Measurements from ENCODE around the gene ADARB2. TPM values are rescaled to one million over a fixed set of nuclear protein-coding genes. Genes with fewer than 3 reads are reported as not detected.
"Not testable (repeated sequence)": the region's sequence is repeated elsewhere in the genome, so short reads cannot be mapped to it uniquely, and the experiment has no call there.

The ADARB2 gene
- total RNA-seq, 2 donors from 2014 or later: 1.1 to 1.8 TPM

DNA sequence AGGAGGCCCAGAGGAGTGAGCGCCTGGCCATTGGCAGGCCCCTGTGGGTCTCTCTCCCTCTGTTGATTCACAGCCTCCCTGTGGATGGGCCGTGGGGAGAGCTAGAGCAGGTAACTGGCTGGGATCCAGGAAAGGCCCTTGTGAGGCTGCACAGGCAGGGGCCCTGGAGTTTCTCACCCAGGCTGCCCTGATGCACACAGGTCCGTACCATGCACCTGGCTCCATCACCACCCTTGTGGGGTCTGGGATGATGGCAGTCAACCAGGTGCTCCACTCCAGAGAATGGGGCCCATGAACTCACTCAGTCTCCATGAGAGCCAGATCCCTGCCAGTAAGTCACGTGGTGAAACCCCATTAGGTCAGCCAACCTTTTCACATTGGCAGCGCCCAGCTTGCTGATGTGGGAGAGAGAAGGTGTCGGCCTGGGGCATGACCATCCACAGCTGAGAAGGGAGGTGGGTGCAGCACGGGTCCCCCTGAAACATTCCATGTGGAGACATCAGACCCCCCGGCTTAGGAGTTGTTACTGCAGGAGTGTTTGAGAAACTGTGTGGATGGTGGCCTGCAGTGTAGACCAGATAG, 320.8 kb downstream of the ADARB2 start:
- peaks cover 4% of the 10 kb centered on the region for H3K4me1 ChIP-seq (ENCODE audit: control insufficient read depth, insufficient read depth, low read length)
- H3K9me3 ChIP-seq (ENCODE audit: control insufficient read depth, low read length): no peaks in the 10 kb centered on the region
- Mint-ChIP-seq H3K4me3 (no peak overlapping the region), H3K27me3 (ENCODE audit: insufficient read depth) (peaks cover 3% of the 10 kb centered on the region), H3K9me3 (no peaks in the 10 kb centered on the region), H3K36me3 (ENCODE audit: low read depth) (no peaks in the 10 kb centered on the region), H3K27ac (no peak overlapping the region), H3K4me1 (peaks cover 6% of the 10 kb centered on the region)
- H3K27ac ChIP-seq (ENCODE audit: low read depth, low read length): no peak overlapping the region
- 87 to 100% methylated on average over 4 to 8 of the region's 8 CpGs for WGBS, 2 experiments (ENCODE audit: insufficient coverage in 1 of 2, insufficient read length in 1 of 2)
- DNase-seq: no peak
- H3K4me3 ChIP-seq (ENCODE audit: low read length): no peak overlapping the region
- H3K27me3 ChIP-seq (ENCODE audit: control insufficient read depth, insufficient read depth, low read length, poor library complexity, severe bottlenecking): peaks cover 6% of the 10 kb centered on the region
- TF ChIP-seq, protein P1, sequence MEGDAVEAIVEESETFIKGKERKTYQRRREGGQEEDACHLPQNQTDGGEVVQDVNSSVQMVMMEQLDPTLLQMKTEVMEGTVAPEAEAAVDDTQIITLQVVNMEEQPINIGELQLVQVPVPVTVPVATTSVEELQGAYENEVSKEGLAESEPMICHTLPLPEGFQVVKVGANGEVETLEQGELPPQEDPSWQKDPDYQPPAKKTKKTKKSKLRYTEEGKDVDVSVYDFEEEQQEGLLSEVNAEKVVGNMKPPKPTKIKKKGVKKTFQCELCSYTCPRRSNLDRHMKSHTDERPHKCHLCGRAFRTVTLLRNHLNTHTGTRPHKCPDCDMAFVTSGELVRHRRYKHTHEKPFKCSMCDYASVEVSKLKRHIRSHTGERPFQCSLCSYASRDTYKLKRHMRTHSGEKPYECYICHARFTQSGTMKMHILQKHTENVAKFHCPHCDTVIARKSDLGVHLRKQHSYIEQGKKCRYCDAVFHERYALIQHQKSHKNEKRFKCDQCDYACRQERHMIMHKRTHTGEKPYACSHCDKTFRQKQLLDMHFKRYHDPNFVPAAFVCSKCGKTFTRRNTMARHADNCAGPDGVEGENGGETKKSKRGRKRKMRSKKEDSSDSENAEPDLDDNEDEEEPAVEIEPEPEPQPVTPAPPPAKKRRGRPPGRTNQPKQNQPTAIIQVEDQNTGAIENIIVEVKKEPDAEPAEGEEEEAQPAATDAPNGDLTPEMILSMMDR (conservative IDR thresholded peaks at IDR 0.05): no peak
- no peaks in the 10 kb centered on the region for H3K36me3 ChIP-seq (ENCODE audit: control insufficient read depth, insufficient read depth, low read length)
- H3K9ac ChIP-seq (ENCODE audit: extremely low read depth, low read length, poor library complexity, severe bottlenecking): no peak overlapping the region

DNA sequence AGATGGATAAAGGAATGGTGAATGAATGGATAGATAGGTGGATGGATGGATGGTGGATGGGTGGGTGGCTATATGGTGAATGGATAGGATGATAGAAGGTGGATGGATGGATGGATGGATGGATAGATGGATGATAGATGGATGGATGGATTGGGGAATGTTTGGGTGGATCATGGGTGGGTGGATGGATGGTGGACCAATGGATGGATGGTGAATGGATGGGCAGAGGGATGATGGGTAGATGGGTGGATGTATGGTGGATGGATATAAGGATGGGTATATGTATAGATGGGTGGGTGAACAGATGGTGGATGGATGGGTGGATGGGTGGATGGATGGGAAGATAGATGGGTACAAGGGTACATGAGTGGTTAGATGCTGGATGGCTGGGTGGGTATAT, 322.4 kb downstream of the ADARB2 start:
- H3K9me3 Mint-ChIP-seq: no peaks in the 10 kb centered on the region
- peaks cover 2% of the 10 kb centered on the region for H3K27me3 ChIP-seq (ENCODE audit: control insufficient read depth, insufficient read depth, low read length, poor library complexity, severe bottlenecking)
- TF ChIP-seq, protein P1 (conservative IDR thresholded peaks at IDR 0.05): no peak
- H3K36me3 Mint-ChIP-seq (ENCODE audit: low read depth): no peaks in the 10 kb centered on the region
- H3K4me1 Mint-ChIP-seq: no peaks in the 10 kb centered on the region
- no peak overlapping the region for H3K4me3 Mint-ChIP-seq
- no peaks in the 10 kb centered on the region for H3K36me3 ChIP-seq (ENCODE audit: control insufficient read depth, insufficient read depth, low read length)
- no peaks in the 10 kb centered on the region for H3K4me1 ChIP-seq (ENCODE audit: control insufficient read depth, insufficient read depth, low read length)
- no peak for DNase-seq
- H3K4me3 ChIP-seq (ENCODE audit: low read length): no peak overlapping the region
- no peak overlapping the region for H3K27ac ChIP-seq (ENCODE audit: low read depth, low read length)
- H3K27ac Mint-ChIP-seq: no peak overlapping the region
- H3K27me3 Mint-ChIP-seq (ENCODE audit: insufficient read depth): no peaks in the 10 kb centered on the region
- H3K9ac ChIP-seq (ENCODE audit: extremely low read depth, low read length, poor library complexity, severe bottlenecking): no peak overlapping the region
- no peaks in the 10 kb centered on the region for H3K9me3 ChIP-seq (ENCODE audit: control insufficient read depth, low read length)

DNA sequence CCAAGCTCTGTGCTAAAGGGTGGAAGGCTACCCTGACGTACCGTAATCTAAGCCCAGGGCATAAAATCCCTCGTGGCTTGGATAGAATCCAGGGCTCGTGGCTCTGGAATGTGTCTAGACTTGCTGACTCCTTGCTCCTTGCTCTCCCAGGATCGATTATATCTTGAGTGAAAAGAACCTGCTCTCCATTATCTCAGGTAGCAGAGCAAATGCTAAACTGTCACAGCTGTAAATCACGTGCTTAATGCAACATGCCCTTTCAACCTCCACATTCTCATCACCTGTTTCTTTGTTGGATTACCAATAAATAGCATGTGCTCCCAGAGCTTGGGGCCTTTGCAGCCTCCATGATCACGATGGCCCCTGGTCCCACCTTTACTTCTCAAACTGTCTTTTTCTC, 323.0 kb downstream of the ADARB2 start:
- WGBS, 2 experiments (ENCODE audit: insufficient coverage in 1 of 2, insufficient read length in 1 of 2): 91 to 93% methylated on average over 6 to 7 of the region's 7 CpGs
- not testable (repeated sequence) for H3K4me3 Mint-ChIP-seq; H3K36me3 Mint-ChIP-seq (ENCODE audit: low read depth); DNase-seq; H3K4me3 ChIP-seq (ENCODE audit: low read length); H3K27me3 Mint-ChIP-seq (ENCODE audit: insufficient read depth); H3K4me1 Mint-ChIP-seq; H3K9me3 ChIP-seq (ENCODE audit: control insufficient read depth, low read length); H3K9me3 Mint-ChIP-seq; H3K27ac ChIP-seq (ENCODE audit: low read depth, low read length); H3K27ac Mint-ChIP-seq; H3K27me3 ChIP-seq (ENCODE audit: control insufficient read depth, insufficient read depth, low read length, poor library complexity, severe bottlenecking); H3K4me1 ChIP-seq (ENCODE audit: control insufficient read depth, insufficient read depth, low read length); H3K9ac ChIP-seq (ENCODE audit: extremely low read depth, low read length, poor library complexity, severe bottlenecking); H3K36me3 ChIP-seq (ENCODE audit: control insufficient read depth, insufficient read depth, low read length)

DNA sequence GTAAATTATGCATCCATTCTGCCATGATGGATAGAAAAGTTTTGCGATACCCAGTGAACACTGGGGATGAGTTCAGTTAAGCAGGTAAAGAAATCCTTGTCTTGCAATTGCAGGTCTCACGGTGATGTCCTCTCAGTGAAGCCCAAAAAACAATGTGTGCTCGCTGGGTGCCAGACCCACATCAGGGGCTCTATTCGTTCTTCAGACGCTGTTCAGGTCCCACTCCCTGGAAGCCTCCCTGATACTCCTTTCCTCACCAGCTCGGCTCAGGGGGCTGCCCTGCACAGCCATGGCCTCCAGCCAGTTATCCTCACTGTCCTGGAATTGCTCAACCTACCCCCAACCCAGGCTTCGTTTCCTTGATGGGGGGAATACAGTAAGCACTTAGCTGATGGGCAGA, 323.5 kb downstream of the ADARB2 start:
- H3K9me3 ChIP-seq (ENCODE audit: control insufficient read depth, low read length): no peaks in the 10 kb centered on the region
- Mint-ChIP-seq H3K36me3 (ENCODE audit: low read depth) (no peaks in the 10 kb centered on the region), H3K9me3 (no peaks in the 10 kb centered on the region), H3K4me3 (no peak overlapping the region), H3K27me3 (ENCODE audit: insufficient read depth) (no peaks in the 10 kb centered on the region), H3K27ac (no peak overlapping the region), H3K4me1 (no peaks in the 10 kb centered on the region)
- H3K4me3 ChIP-seq (ENCODE audit: low read length): no peak overlapping the region
- H3K27me3 ChIP-seq (ENCODE audit: control insufficient read depth, insufficient read depth, low read length, poor library complexity, severe bottlenecking): no peaks in the 10 kb centered on the region
- H3K4me1 ChIP-seq (ENCODE audit: control insufficient read depth, insufficient read depth, low read length): no peaks in the 10 kb centered on the region
- 91 to 93% methylated on average over 6 to 7 of the region's 7 CpGs for WGBS, 2 experiments (ENCODE audit: insufficient coverage in 1 of 2, insufficient read length in 1 of 2)
- no peak overlapping the region for H3K9ac ChIP-seq (ENCODE audit: extremely low read depth, low read length, poor library complexity, severe bottlenecking)
- no peaks in the 10 kb centered on the region for H3K36me3 ChIP-seq (ENCODE audit: control insufficient read depth, insufficient read depth, low read length)
- TF ChIP-seq, protein P1 (conservative IDR thresholded peaks at IDR 0.05): no peak
- H3K27ac ChIP-seq (ENCODE audit: low read depth, low read length): no peak overlapping the region
- no peak for DNase-seq
